Transverse colon (tissue), 4 donors: ENCODE data around the gene POU3F1. TPM values are rescaled to one million over a fixed set of nuclear protein-coding genes. Genes with fewer than 3 reads are reported as not detected.

ENCODE experiments used
- DNase-seq: peaks from one replicate; pipeline ENCODE4 v3.0.0-alpha.2; 2019
- H3K27ac ChIP-seq, 4 donors: fragments of 200-600 bp; sonication (generic); 2 replicates each; pipeline ENCODE4 v1.5.1; 2016 to 2018; ENCODE audit warnings: inconsistent platforms in 4 of 4
- H3K27me3 ChIP-seq: fragments of 200-600 bp; sonication (generic); 2 replicates; pipeline ENCODE4 v1.5.1; 2017; ENCODE audit warnings: inconsistent platforms
- H3K36me3 ChIP-seq, 4 donors: fragments of 200-600 bp; sonication (generic); 2 replicates each; pipeline ENCODE4 v1.5.1; 2017 to 2019; ENCODE audit warnings: inconsistent platforms in 4 of 4
- H3K4me1 ChIP-seq, 4 donors: fragments of 200-600 bp; sonication (generic); 2 replicates each; pipeline ENCODE4 v1.5.1; 2017 to 2020; ENCODE audit warnings: inconsistent platforms in 4 of 4
- H3K4me3 ChIP-seq, 4 donors: fragments of 200-600 bp; sonication (generic); 1 replicate in 1 of 4; 2 replicates in 3 of 4; pipeline versions ENCODE4 v1.5.1 to v1.6.1; 2017 to 2019; ENCODE audit warnings: inconsistent platforms in 4 of 4
- H3K9me3 ChIP-seq, 2 donors: fragments of 200-600 bp; sonication (generic); 2 replicates each; pipeline ENCODE4 v1.5.1; 2017 to 2019; ENCODE audit warnings: inconsistent platforms in 2 of 2
- CTCF ChIP-seq, 5 experiments: fragments of 200-600 bp in 3 of 5; fragments of 450-650 bp in 2 of 5; sonication (generic) in 3 of 5; IDR thresholded peaks; 1 replicate in 2 of 5; 2 replicates in 3 of 5; pipeline ENCODE4 v1.5.1; 2016 to 2017; ENCODE audit warnings: antibody characterized with exemption in 5 of 5, inconsistent platforms in 3 of 5, mild to moderate bottlenecking in 2 of 5, moderate library complexity in 1 of 5
- EP300 ChIP-seq: sonication (generic); formaldehyde crosslinking; IDR thresholded peaks from one replicate; pipeline ENCODE4 v1.6.1; 2017; ENCODE audit warnings: antibody characterized with exemption, low read depth
- POLR2A ChIP-seq: fragments of 450-650 bp; IDR thresholded peaks from one replicate; pipeline ENCODE4 v1.6.1; 2016; ENCODE audit warnings: antibody characterized with exemption, mild to moderate bottlenecking, moderate library complexity
- POLR2AphosphoS5 ChIP-seq, 3 donors: sonication (generic); formaldehyde crosslinking; IDR thresholded peaks; one replicate each; pipeline ENCODE4 v1.6.1; 2016; ENCODE audit warnings: antibody characterized with exemption in 3 of 3
- WGBS, 2 donors: methylation state at CpG; one replicate each; pipeline ENCODE4 v1.1.5; 2018; ENCODE audit warnings: low coverage in 1 of 2; 5-methylcytosine and 5-hydroxymethylcytosine counted together
- in situ Hi-C, 4 donors: fragments of 200-750 bp; cut with MboI; loops; one replicate each; pipeline versions ENCODE4 v1.15.0 to v1.15.1; 2017; ENCODE audit warnings: low sequenced_read_pairs in 3 of 4, low pct_ligation_motif_present in 1 of 4, low pct_unique_long_range_greater_than_20kb in 1 of 4
- intact Hi-C: fragments of 100-400 bp; cut with DNase I; formaldehyde crosslinking; loops from one replicate; pipeline ENCODE4 v1.15.1; 2023; ENCODE audit warnings: low total_unique reads
- total RNA-seq, 4 donors: library from RNA; depleted of rRNA; stranded (reverse); fragments of >200 nt; gene quantifications; one replicate each; pipeline ENCODE4 v1.1.0, GENCODE V29; 2016

POU3F1 gene
- total RNA-seq, 4 donors from 2014 or later: not detected

GRCh38 chr1:38043036-38043747, 3.4 kb downstream of the POU3F1 start:
- intact Hi-C loops: no loop called here
- H3K27me3 ChIP-seq: peaks cover 84% of the 10 kb centered on the region

GRCh38 chr1:38041936-38042834, 4.4 kb downstream of the POU3F1 start:
- Histone ChIP-seq H3K4me1 (peaks cover 9 to 19% (median 15%) of the 10 kb centered on the region in 4 donors), H3K9me3 (no peaks in the 10 kb centered on the region), H3K27me3 (peaks cover 84% of the 10 kb centered on the region), H3K36me3 (no peaks in the 10 kb centered on the region), H3K4me3 (no peak overlapping the region), H3K27ac (no peak overlapping the region)
- in situ Hi-C loops: loop anchor here in 1 of 4 donors (25.0 kb wide), 1 partner anchor 795 kb away; no protein-coding TSS in a partner anchor
- no peak for TF ChIP-seq POLR2AphosphoS5 (IDR thresholded peaks at IDR 0.05)
- TF ChIP-seq EP300: no peak
- TF ChIP-seq POLR2A: no peak
- TF ChIP-seq CTCF (IDR thresholded peaks at IDR 0.05): no peak
- no peak for DNase-seq
- intact Hi-C loops: no loop called here
- 83 to 100% methylated on average over 2 to 21 of the region's 21 CpGs for WGBS, 2 donors

More at GRCh38 chr1:38043036-38043747, 3.4 kb downstream of the POU3F1 start:
- Histone ChIP-seq H3K4me1 (peaks cover 14 to 26% (median 22%) of the 10 kb centered on the region in 4 donors), H3K9me3 (no peaks in the 10 kb centered on the region), H3K4me3 (no peak overlapping the region), H3K36me3 (no peaks in the 10 kb centered on the region), H3K27ac (no peak overlapping the region)
- DNase-seq: no peak
- TF ChIP-seq CTCF (IDR thresholded peaks at IDR 0.05) (no peak), EP300 (no peak), POLR2AphosphoS5 (IDR thresholded peaks at IDR 0.05) (no peak), POLR2A (no peak)
- in situ Hi-C loops: loop anchor here in 1 of 4 donors (25.0 kb wide), 1 partner anchor 794 kb away; no protein-coding TSS in a partner anchor
- WGBS, 2 donors: 78% methylated on average over 12 of the region's 12 CpGs; no CpG with 5 or more reads in 1 of the 2 donors

- DNase-seq: no peak
- H3K27me3 ChIP-seq: peaks cover 70% of the 10 kb centered on the region
- peaks cover 2 to 5% (median 4%) of the 10 kb centered on the region in 4 donors for H3K4me1 ChIP-seq
- WGBS, 2 donors: 79% methylated on average over 14 to 17 of the region's 17 CpGs
- H3K36me3 ChIP-seq: no peaks in the 10 kb centered on the region
- TF ChIP-seq POLR2AphosphoS5 (IDR thresholded peaks at IDR 0.05) (no peak), POLR2A (no peak), CTCF (IDR thresholded peaks at IDR 0.05) (no peak), EP300 (no peak)
- intact Hi-C loops: no loop called here
- in situ Hi-C loops: loop anchor here in 1 of 4 donors (25.0 kb wide), 1 partner anchor 798 kb away; no protein-coding TSS in a partner anchor
- H3K9me3 ChIP-seq: no peaks in the 10 kb centered on the region
- no peak overlapping the region for H3K27ac ChIP-seq
- H3K4me3 ChIP-seq: no peak overlapping the region
Observed at GRCh38 chr1:38039331-38040088, 7.1 kb downstream of the POU3F1 start.
